OCI-LY1 (cell line): ENCODE data around the gene PRKCD.

Experiments
- CTCF ChIP-seq: fragments of 200-600 bp; sonication (generic), shearing (Covaris generic); IDR thresholded peaks from 2 replicates; pipeline ENCODE4 v1.5.1; 2017; ENCODE audit warnings: mild to moderate bottlenecking, antibody characterized with exemption, low read length, moderate library complexity, mixed read lengths
- EZH2 ChIP-seq: fragments of 200-600 bp; sonication (generic), shearing (Covaris generic); IDR thresholded peaks from 2 replicates; pipeline ENCODE4 v1.8.0; 2017; ENCODE audit warnings: borderline replicate concordance, mixed run types, mild to moderate bottlenecking, antibody characterized with exemption, low read length, moderate library complexity, mixed read lengths

- no peak for TF ChIP-seq CTCF
- TF ChIP-seq EZH2: no peak
Observed at GRCh38 chr3:53163444-53164387, 2.7 kb downstream of the PRKCD start.
